AG04450 (cell line): Measurements from ENCODE around the gene CEP72. TPM values are rescaled to one million over a fixed set of nuclear protein-coding genes. Genes with fewer than 3 reads are reported as not detected.

Experiments
- CTCF ChIA-PET: fragments of 300-600, 350-600 bp; formaldehyde crosslinking; extraction: SDS; loops from one replicate; lab custom pipeline; 2022; ENCODE audit warnings: antibody characterized with exemption, inconsistent platforms; lab: Charles Lee
- POLR2A ChIA-PET: fragments of 350-600 bp; formaldehyde crosslinking; extraction: SDS; loops from one replicate; lab custom pipeline; 2021; ENCODE audit warnings: antibody characterized with exemption, inconsistent platforms; lab: Yijun Ruan, JAX
- DNase-seq: peaks from one replicate; pipeline ENCODE4 v3.0.0-alpha.2; 2011; ENCODE audit warnings: low read depth, low spot score
- H3K27ac ChIP-seq: one replicate; pipeline ENCODE4 v1.5.1; 2012; ENCODE audit warnings: low read depth, low read length, control low read depth
- H3K27me3 ChIP-seq: one replicate; pipeline ENCODE4 v1.6.0; 2012; ENCODE audit warnings: low read length; ENCODE audit not compliant: control insufficient read depth, insufficient read depth
- H3K4me3 ChIP-seq: 2 replicates; pipeline ENCODE4 v1.5.1; 2011; ENCODE audit warnings: mild to moderate bottlenecking, low read depth, low read length, control low read depth
- H3K9me3 ChIP-seq: 2 replicates; pipeline ENCODE4 v1.5.1; 2012; ENCODE audit warnings: low read length; ENCODE audit not compliant: control insufficient read depth, insufficient read depth
- CTCF ChIP-seq: IDR thresholded peaks from 2 replicates; pipeline ENCODE4 v1.5.1; 2011; ENCODE audit warnings: low read depth, low read length, control low read depth, inconsistent platforms
- polyA plus RNA-seq: library from polyadenylated mRNA; depleted of rRNA; stranded (reverse); fragments of >200 nt; gene quantifications from 2 replicates; pipeline ENCODE4 v1.2.3, GENCODE V29; 2011

CEP72 gene
- polyA plus RNA-seq, 1 experiment = 0.66 TPM

DNA sequence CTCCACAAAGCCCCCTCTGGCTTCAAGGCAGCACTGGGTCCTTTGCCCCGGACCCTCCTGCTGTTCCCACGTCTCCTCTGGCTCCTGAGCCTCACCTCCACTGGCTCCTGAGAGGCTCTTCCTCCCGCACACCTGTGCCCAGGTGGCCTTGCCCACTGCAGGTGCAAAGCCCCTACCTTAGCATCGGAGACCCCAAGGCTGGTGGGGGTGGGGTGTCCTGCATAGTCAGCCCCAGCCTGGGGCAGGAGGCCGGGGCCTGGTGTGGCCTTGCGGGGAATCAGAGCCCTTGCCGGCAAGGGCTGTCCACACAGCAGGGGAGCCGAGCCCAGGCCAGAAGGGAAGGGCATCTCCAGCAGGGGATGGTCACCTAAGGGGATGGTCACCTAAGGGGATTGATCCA, 41.3 kb upstream of the CEP72 start:
- peaks cover 27% of the 10 kb centered on the region for H3K9me3 ChIP-seq
- ChIA-PET CTCF (no interaction called here), POLR2A (no interaction called here)
- no peak for DNase-seq
- H3K4me3 ChIP-seq = no peak overlapping the region
- H3K27ac ChIP-seq = no peak overlapping the region
- H3K27me3 ChIP-seq = peaks cover 46% of the 10 kb centered on the region
- no peak for TF ChIP-seq CTCF

GRCh38 chr5:571791-572190, 40.3 kb upstream of the CEP72 start:
- H3K27me3 ChIP-seq = peaks cover 40% of the 10 kb centered on the region
- CTCF ChIA-PET = no interaction called here
- POLR2A ChIA-PET = no interaction called here

DNA sequence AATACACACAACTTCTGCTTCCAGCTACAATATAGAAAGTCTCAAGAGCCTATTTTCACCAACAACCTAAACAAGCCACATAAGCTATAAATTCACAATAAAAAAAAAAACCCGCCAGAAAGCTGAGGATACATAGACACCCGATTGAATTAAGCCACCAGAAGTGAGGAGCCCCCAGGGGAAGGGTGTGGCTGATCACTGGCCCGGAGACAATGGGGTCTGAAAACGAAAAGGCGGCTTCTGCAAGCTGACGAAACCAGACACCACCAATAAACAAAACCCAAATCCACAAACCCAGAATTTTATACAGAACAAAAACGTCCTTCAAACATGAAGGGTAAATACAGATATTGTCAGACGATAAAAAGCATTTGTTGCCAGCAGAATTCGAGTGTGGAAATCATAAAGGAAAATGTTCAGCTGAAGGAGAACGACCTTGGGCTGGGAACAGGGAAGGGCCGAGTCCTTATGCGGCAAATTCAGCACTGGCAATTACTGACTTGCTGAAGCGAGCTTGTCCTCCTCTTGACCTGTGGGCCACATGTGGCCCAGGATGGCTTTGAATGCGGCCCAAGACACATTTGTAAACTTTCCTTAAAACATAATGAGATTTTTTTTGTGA, 39.6 kb upstream of the CEP72 start:
- no peak for TF ChIP-seq CTCF
- ChIA-PET POLR2A (no interaction called here), CTCF (no interaction called here)
- DNase-seq = no peak
- H3K9me3 ChIP-seq = peaks cover 17% of the 10 kb centered on the region
- H3K4me3 ChIP-seq = no peak overlapping the region
- H3K27ac ChIP-seq = no peak overlapping the region
- H3K27me3 ChIP-seq = peaks cover 36% of the 10 kb centered on the region

More at GRCh38 chr5:571791-572190, 40.3 kb upstream of the CEP72 start:
- Histone ChIP-seq H3K4me3 (no peak overlapping the region), H3K27ac (no peak overlapping the region), H3K9me3 (peaks cover 24% of the 10 kb centered on the region)
- no peak for TF ChIP-seq CTCF
- no peak for DNase-seq

- no peak overlapping the region for H3K27ac ChIP-seq
- DNase-seq = no peak
- peaks cover 31% of the 10 kb centered on the region for H3K27me3 ChIP-seq
- POLR2A ChIA-PET = no interaction called here
- no peak for TF ChIP-seq CTCF
- no peak overlapping the region for H3K4me3 ChIP-seq
- peaks cover 10% of the 10 kb centered on the region for H3K9me3 ChIP-seq
- CTCF ChIA-PET = no interaction called here
Observed at GRCh38 chr5:573206-573605, 38.9 kb upstream of the CEP72 start.

- DNase-seq = no peak
- no peak overlapping the region for H3K4me3 ChIP-seq
- peaks cover 28% of the 10 kb centered on the region for H3K27me3 ChIP-seq
- no peak for TF ChIP-seq CTCF
- H3K9me3 ChIP-seq = peaks cover 10% of the 10 kb centered on the region
- CTCF ChIA-PET = no interaction called here
- POLR2A ChIA-PET = no interaction called here
- no peak overlapping the region for H3K27ac ChIP-seq
Observed at GRCh38 chr5:573976-574375, 38.2 kb upstream of the CEP72 start.
